A549 treated with ZK216348 at 1 μM for 4 hours (cell line): ENCODE measurements around the gene DIPK1A. TPM values are rescaled to one million over a fixed set of nuclear protein-coding genes. Genes with fewer than 3 reads are reported as not detected.

Experiments used
- total RNA-seq: library from RNA; stranded (reverse); fragments of 200-300 nt; extraction: Qiagen RNA extraction; gene quantifications from 5 replicates; pipeline ENCODE4 v1.2.3, GENCODE V29; 2022; ENCODE audit warnings: low read depth

The DIPK1A gene
- total RNA-seq: 5.3 to 9.5 TPM (median 8.8 TPM) in 5 replicates

DNA sequence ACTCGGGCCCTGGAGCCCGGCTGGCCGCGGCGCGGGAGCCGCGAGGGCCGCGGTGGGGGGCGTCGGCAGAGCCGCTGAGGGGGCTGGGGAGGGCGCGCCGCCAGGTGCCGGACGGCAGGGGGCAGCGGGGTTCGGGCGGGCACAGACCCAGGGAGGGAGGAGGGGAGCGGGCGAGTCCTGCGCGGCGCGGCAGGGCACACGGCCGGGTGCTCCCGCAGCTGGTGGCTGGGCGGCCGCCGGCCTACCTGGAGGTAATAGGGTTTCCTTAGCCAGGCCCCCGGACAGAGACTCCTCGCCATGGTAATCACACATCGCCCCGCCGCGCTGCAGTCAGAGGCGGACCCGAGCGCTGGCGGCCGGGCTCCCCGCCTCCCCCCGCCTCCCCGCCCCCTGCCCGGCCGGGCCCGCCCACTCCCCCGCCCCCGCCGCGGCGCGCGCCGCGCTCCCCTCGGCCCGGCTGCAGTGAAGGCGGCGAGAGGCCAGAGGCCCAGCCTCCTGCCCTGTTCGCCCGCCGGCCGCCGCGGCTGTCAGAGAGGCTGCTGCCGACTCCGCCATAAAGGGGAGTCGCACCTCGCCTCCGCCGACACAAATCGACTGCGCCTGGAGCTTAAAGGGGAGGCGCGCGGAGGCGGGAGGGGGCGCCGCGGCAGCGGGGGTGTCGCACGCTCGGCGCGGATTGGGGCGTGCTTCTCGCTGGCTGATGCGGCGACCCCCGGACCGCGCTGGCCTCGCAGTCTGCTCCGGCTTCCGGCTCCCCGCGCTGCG lies at the start of gene DIPK1A:
DIPK1A (minus strand) TSS at position 332 of the 765 bp plus-strand sequence; CDS start at position 299, 33 bp downstream.

DNA sequence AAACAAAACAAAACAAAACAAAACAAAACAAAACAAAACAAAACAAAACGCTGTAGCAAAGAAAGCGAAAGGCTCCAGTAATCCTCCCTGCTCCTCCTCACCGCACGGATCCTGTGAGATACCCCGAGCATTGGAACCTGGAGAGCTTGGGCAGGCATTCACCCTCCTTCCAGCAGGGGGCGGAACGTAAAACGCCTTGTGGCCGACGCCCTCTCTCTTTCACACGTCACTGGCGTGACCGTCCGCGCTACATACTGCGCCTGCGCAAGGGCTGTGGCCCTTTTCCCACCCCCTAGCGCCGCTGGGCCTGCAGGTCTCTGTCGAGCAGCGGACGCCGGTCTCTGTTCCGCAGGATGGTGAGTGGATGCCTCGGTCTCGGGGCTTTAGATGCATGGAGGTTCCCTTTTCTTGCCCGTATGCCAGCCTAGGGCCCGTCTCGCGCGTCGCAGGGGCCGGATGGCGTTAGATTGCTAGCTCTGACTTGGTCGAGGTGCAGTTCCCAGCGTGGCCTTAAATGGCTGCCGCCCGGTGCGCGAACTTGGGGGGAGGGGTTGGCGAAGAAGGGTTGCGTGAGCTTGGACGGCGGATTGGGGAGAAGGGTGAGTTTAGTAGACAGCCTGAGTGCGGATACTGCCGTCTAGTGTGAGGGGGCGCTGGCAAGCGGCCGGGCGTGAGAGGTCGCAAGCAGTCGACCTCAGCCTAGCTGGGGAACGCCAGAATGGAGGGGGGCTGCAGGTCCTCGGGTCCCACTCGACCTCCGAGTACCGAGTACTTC lies 129.3 kb downstream of the DIPK1A start, which contains the start of gene RPL5:
RPL5 (plus strand) TSS at position 279 of the 775 bp plus-strand sequence; CDS start at position 354, 75 bp downstream.

Other genes with a start within 250 kb of the DIPK1A start
- gene EVI5, start 176.4 kb downstream of the DIPK1A start, total RNA-seq: 5.2 to 8.7 TPM (median 7.4 TPM) in 5 replicates
- 1,105 to 1,484 TPM (median 1,137 TPM) in 5 replicates for gene RPL5, start 129.4 kb downstream of the DIPK1A start, total RNA-seq
- 10.5 to 15.3 TPM (median 12.5 TPM) in 5 replicates for gene MTF2, start 117.8 kb upstream of the DIPK1A start, total RNA-seq
- 18.0 to 38.8 TPM (median 33.1 TPM) in 5 replicates for gene TMED5, start 219.0 kb upstream of the DIPK1A start, total RNA-seq
- gene CCDC18, start 219.3 kb upstream of the DIPK1A start, total RNA-seq: 4.2 to 8.7 TPM (median 4.5 TPM) in 5 replicates